GM19372 (cell line): ENCODE data around the gene LIG4.
"Not testable (repeated sequence)": the region's sequence is repeated elsewhere in the genome, so short reads cannot be mapped to it uniquely, and the experiment has no call there.

ENCODE experiments used
- ATAC-seq: cut with Tn5 transposase; IDR thresholded peaks from one replicate; pipeline ENCODE4 v1.9.1; 2021; ENCODE audit warnings: mild to moderate bottlenecking, low read depth, moderate library complexity; ENCODE audit not compliant: unreplicated experiment

Gene LIG4

DNA sequence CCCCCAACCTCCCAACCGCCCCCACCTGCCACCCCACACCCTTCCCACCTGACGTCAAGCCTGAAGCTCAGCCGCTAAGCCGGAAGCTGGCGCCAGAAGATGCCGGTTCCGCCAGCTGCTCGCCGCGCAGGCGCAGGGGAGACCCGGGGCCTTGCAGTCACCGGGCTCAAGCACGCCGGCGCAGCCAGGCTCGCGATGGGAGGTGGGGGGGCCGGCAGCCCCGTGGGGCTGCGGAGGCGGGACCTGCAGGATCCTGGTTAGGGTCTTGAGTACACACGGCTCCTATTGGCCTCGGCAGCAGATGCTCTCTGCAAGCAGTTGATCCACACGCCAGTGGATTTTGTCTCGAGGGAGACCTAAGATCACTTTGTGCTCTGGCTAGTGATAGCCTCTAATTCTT is at the start of gene LIG4:
Gene LIG4 (minus strand): TSS at position 101 of the 400 bp plus-strand sequence. CDS start 4,268 bp downstream, outside the sequence.
- ATAC-seq, result peak; percentile 67

DNA sequence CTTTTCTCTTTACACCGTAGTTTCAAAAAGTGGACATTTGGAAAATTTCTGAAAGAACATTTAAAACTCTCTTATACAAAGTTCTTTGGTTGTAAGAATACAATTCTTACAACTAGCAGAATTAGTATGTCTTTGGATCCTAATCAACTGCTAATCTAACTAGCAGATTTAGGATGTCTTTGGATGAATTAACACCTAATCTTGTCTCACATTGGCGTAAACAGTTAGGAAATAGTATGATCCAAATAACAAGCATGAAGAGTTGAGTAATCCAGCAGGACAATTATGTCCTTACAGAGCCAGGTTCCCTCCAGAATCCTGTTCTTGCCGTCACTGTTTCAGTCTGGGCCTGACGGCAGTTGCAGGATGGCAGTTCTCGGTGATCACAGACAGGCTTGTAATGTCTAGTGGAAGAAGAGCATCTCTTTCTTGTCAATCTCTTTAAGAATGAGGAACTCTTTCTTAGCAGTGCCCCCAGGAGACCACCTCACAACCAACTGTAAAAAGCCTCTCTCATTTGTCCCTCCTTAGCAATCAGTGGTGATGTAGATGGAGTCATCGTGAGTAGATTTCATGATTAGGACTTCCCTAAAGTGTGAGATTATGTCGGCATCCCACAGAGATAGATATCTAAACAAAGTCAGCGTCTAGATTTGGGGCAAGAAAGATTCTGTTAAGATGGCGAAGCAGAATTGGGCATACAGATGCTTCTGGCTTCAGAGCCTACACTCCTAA is 48.5 kb upstream of the LIG4 start:
- ATAC-seq, result no peak

DNA sequence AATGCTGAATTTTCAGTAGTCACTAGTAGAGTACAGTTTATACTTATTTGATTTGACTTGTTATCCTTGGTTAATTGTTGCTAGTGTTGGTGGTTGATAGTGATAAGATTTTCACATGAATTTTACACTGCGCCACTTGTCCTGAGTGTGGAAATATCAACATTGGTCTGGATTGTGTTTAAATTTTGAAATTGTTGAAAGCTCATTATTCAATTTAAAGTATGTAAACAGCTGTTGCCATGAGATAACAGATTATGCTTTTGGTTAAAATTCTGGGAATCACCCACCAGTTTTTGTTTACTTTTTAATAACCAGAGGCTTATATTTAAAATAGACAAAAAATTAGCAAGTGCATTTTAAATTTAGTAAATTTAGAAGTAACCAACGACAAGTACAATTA is 41.9 kb upstream of the LIG4 start:
- ATAC-seq, result no peak

DNA sequence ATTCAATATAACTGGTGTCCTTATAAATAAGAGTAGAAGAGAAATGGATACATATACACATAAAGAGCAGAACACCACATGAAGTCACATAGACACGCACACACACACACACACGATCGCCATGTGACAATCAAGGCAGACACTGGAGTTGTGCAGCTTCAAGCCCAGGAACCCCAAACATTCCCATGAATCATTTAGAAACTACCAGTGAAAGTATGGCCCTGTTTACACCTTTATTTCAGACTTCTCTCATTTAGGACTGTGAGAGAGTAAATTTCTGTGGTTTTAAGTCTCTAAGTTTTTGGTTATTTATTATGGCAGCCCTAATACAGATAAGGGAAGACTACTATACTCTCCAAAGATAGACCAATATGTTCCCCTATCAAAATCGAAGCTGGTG is 33.8 kb upstream of the LIG4 start:
- ATAC-seq, result no peak

DNA sequence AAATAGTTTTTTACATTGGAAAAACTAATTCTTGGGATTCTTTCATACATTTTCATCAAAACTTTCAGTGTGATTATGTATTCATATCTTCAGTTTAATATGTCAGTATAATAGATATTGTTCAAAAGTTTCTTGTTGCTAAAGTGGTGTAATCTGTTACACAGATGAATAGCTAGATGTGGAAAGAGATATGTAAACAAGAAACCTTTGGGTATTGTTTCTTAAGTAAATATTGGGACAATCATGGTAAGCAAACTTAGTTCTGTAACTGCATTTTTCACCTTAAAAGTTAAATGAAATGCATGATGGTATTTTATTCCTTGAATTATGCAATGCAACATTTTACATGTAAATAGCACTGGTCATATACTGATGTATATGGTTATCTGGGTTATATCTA is 15.0 kb upstream of the LIG4 start:
- no peak for ATAC-seq

DNA sequence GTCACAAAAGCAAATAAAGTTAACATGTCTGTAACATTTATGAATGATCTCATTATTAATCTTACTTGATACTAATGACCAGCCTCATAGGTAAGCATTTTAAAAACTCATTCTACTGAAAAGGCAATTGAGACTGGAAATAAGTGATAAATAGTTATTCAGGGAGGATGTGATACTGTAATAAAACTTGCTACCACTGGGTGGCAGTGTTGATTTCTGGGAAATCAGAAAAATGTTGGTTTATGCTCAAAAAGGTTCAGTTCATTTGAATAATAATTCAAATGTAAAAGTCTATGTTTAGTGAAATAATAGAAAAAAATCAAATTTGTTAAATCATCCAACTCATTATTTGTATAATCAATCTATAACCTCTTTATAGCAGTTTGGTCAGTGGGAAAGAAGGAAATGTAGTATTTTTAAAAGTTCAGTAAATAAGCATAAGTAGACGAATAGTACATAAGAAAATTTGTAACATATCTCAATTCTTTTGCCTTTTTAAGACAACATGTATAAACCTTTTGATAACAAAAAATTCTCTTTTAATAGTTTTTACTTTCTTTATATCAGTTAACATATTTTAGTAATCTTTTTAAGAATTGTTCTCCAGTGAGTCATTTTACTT is 12.4 kb upstream of the LIG4 start:
- peak; percentile 39 for ATAC-seq

DNA sequence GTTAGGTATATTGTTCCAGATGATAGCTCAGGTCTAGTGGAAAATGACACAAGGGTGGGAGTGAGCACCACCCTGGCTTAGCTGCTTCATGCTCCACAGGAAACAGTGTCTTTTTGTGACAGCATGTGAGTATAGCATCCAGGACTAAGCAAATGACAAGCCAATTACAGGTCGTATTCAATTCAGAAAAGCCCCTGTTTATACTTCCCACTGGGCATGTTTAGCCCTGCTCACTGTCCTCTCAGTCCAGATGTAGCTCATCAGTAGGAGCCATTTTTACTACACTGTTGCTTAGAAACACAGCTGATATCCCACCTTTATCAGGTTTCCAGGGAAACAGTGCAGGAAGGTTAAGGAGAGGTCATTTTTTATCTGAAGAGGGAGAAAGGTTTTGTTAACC is 10.8 kb upstream of the LIG4 start:
- peak; percentile 23 for ATAC-seq

DNA sequence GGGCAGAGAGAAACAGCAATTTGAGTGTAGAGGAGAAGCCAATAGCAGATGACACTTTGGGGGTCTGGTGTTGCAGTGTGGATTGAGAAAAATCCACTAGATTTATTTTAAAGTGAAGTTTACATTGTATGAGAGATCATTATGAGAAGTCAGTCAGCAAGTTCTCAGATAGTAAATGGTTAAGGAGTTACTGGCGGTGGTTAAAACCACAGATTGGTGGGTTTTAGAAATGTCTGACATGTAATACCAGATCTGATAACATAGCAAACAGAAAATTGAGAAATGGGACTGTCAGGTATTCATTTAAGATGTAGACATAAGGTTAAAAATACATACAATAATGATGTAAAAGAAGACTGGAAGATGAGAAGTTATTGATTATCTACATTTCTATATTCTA is 10.1 kb upstream of the LIG4 start:
- ATAC-seq, result peak; percentile 54

DNA sequence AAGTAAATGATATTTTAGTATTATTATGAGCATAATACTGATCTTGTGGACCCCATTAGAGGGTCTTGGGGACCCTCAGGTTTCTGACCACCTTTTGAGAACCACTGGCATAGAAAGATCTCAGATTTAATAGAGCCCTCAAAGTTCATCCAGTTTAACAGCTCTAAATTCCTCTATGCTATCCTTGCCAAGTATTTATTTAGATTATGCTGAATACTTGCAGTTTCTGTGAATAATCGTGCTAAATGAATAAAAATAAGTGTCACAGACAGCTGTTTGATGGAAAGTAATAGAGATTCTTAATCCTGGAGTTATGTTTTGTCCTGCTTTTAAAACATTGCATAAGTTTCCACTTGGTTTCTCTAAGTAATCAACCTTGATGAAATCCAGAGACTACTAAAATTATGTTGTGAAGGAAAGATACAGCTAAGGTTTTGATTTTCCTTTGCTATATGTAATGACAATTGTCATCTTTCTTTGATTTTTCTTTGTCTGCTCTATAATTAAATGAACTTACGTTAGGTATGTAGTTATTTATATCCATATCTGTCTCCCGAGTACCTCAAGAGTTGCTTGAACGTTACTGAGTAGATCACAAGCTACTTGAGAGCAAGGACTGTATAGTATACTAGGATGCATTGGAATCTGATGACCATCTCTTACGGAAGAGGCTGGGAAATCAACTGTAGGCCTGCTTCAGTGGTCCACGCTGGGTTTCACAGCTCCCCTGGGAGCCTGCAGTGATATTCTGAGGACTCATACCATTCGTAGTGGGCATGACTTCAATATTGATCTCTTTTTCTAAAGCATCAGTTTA is 8.6 kb upstream of the LIG4 start:
- ATAC-seq, result no peak

DNA sequence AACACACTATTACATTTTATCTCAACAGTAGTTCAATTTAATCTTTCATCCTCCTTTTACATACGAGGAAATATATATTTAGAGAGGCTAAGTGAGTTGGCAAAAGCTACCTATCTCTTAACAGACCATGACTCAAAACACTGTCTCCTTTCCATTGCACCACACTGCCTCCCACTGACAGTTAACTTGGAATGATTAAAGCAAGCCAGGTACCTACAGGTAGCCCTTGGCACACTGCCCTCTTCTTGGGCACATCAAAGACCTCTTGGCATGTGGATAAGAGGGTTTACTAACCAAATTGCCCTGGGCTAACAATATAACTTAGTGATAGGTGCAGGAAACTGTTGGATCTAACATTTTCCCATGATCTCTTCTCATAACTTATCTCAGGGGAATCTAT is 4.7 kb upstream of the LIG4 start:
- no peak for ATAC-seq

DNA sequence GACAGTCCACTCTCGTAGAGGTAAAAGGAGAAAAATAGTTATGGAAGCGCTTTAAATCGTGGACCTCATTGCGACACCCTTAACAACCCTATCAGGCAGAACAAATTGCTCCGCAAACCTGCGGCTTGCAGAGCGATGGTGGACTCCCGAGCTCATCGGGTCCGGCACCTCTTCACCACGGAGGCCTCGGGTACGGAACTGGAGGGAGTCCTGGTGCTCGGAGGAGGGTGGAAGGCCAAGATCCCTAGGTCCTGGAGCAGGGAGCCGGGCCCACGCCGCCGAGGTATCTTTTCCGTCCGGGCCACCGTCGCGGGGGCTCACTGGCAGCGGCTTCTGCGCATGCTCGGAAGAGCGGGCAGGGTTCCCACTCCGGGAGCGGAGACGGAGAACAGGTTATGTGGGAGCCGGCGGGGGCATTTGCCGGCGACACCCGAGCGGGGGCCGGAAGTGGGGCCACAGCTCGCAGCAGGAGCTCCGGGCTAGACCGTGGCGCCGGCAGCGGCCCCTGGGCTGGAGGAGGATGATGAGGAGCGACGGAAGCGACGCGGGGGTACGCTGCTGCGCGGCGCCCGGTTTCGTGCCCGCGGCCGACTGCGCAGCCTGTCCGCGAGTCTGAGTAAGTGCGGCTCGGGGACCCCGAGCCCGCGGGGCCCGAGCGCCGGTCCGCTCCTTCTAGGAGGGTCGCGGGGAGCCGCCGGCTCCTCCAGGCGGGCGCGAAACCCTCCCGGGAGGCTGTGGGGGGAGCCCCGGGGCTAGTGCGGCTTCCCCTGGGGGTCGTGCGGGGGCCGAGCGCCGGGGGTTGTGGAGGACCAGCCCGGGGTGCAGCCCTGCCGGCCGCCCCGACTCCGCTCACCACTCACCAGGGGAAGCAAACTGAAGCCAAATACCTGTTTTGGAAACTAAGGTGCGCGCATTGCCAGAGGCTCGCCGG is 3.0 kb upstream of the LIG4 start, which contains the start of gene ABHD13:
Gene ABHD13 (plus strand): TSS at position 349 of the 931 bp plus-strand sequence. CDS start 10,827 bp downstream, outside the sequence.
- ATAC-seq, result peak; percentile 66

DNA sequence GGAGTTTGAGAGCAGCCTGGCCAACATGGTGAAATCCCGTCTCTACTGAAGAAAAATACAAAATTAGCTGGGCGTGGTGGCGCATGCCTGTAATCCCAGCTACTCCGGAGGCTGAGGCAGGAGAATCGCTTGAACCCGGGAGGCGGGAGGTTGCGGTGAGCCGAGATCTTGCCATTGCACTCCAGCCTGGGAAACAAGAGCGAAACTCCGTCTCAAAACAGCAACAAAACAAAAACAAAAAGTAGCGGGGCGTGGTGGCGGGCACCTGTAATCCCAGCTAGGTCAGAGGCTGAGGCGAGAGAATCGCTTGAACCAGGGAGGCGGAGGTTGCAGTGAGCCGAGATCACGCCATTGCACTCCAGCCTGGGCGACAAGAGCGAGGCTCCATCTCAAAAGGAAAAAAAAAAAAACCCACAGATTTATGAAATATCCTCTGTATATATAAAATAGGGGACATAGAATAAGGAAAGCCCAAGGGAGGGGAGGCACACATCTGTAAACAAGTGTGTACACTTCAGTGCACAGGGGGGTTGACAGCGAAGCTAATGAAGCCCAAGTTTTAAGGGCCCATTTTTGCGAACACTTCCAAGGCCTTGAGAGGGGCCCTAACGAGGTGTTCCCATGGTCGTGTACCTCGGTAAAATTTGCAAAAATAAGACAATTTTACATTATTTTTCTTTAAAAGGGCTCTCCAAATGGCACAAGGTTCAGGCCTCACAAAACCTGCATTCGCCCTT is 2.1 kb upstream of the LIG4 start:
- not testable (repeated sequence) for ATAC-seq

DNA sequence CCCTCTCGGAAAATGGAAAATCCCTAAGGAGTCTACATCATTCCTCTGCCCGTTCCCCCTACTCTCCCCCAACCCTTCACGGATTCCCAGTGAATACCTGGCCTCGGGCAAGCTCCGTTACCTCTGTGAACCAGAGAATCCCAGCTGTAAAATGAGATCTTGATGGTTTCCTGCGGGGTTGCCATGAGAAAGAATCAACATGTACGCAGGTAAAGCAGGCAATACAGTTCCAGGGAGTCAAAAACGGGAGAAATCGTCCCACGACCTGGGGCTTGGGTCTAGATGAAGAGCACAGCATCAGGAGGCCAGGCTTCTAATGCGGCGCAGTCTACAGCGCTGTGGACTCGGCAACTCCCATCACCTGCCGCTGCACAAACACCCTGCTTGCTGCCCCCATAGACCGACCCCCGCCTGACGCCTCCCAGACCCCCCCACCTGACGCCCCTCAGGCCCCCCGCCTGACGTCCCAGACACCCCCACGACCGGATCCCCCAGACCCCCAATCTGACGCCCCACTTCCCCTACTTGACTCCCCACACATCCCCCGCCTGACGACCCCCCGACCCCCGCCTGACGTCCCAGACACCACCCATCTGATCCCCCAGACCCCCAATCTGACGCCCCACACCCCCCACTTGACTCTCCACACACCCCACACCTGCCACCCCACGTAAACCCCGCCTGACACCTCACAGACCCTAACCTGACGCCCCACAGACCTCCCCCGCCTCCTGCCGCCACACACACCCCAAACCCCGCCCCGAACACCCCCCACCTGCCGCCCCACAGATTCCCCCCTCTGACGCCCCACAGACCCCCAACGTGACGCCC is 680 bp downstream of the LIG4 start:
- no peak for ATAC-seq

DNA sequence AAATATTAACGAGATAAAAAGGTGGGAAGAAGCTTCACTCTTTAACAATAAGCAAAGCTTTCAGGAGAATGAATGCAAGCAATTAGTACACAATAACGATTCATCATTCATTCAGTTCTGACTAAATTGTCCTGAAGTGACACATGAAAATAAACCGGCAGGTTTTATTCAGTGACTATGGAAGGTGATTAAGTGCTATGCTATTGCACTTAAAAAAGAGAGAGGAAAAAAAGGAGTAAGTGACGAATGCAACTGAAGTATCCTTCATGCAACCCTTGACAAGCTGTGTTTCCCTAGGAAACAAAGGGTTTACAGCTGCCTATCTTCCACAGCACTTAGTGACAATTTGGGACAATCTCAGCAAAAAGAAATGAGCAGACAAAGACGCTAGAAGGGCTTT is 1.4 kb downstream of the LIG4 start:
- no peak for ATAC-seq

DNA sequence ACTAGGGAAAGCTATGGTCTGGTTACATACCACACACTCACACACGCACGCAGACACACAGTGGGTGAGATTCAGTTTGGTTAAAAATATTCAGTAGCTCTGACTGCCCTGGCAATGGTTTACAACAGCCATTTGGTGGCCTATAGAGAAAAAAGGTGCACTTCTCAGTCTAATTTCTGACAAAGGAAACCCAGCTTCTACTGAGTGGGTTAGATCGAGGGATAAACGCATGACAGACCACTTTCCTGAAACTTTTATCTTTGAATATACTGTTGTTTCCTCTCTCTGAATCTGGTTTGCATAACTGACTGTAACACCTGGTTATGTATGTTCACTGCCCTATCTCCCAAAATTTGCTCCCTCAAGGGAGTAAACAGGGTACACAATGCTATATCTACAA is 2.5 kb downstream of the LIG4 start:
- ATAC-seq, result no peak

DNA sequence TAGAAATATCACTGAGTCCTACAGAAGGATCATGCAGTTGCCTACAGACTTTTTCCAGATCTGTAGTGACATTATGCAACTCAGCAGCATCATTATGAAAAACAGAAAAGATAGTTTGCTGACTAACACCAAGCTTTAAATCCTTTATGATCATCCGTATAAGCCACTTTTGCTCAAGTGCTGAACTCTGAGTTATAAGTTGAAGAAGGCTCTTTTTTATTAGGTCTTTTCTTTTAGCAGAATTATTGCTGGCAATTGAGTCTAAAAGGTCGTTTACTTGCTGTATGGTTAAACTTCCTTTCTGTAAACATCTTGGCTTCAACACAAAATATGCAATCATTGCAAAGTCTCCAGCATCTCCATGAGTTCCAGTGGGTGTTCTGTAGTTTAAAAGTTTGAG is 4.8 kb downstream of the LIG4 start:
- ATAC-seq, result no peak

DNA sequence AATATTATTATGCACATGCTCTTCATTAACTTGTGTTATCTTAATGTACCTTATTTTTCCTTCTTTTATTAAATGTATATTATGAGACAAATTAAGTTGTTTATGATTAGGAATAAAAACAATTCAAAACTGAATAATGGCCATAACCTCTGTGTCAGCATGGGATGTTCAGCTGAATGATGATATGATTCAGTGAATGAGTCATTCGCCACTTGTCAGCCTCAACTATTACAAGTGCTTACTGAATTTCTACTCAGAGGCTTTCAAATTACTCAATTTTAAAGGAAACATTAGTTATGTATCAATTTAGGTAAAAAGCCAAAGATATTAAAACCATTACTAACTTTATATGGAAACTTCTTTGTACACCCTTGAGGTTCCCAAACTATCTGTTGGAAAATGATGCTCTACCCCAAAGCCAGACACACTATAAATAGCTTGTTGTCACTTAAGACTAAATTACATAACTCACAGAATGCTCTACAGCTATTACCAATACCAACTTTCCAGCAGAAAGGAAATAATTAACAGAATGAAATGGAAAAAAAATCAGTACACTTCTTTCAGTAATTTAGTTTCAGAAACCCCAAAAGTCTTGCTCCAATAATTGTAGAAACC is 14.4 kb downstream of the LIG4 start:
- no peak for ATAC-seq

DNA sequence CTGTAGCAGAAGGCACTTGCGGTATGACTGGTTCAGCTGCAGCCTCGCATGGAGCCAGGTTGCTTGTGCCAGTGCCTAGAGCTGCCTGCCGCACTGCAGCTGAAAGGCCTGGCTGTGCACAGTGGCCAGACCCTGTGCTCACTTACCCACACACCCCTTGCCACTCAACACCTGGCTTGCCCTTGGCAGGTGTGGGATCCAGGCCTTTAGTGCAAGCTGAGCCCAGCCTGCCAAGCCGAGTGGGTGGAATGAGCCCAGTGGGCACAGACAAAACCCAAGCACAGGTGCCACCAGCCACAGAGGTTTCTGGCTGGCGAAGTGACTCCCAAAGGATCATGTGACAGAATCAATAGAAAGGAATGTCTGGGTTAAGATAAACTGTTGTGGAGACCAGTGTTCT is 19.5 kb downstream of the LIG4 start:
- ATAC-seq, result no peak
